Measurements from ENCODE around the gene FAM184B.

The FAM184B gene

GRCh38 chr4:17635056-17635455 lies 146.4 kb downstream of the FAM184B start:
- no peak for DNase-seq (ENCODE audit: low spot score)

GRCh38 chr4:17633600-17633999 lies 147.8 kb downstream of the FAM184B start:
- DNase-seq (ENCODE audit: low spot score): no peak

- no peak for DNase-seq (ENCODE audit: low spot score)
Observed at GRCh38 chr4:17630228-17630627, 151.2 kb downstream of the FAM184B start.

GRCh38 chr4:17624821-17625220 lies 156.6 kb downstream of the FAM184B start:
- DNase-seq (ENCODE audit: low spot score): peak; percentile 44

GRCh38 chr4:17623451-17624001 lies 157.9 kb downstream of the FAM184B start:
- no peak for DNase-seq (ENCODE audit: low spot score)

- DNase-seq (ENCODE audit: low spot score): no peak
Observed at GRCh38 chr4:17619416-17620105, 161.9 kb downstream of the FAM184B start.

GRCh38 chr4:17618926-17619325 lies 162.5 kb downstream of the FAM184B start:
- no peak for DNase-seq (ENCODE audit: low spot score)

GRCh38 chr4:17616283-17616682 lies 165.1 kb downstream of the FAM184B start:
- no peak for DNase-seq (ENCODE audit: low spot score)

GRCh38 chr4:17614416-17615299 lies 166.8 kb downstream of the FAM184B start, which contains the start of gene MED28:
Gene MED28, plus strand, starts transcription at chr4:17614641. Its CDS starts 14 bp downstream, at chr4:17614655.
- DNase-seq (ENCODE audit: low spot score): peak; percentile 91

- DNase-seq (ENCODE audit: low spot score): no peak
Observed at GRCh38 chr4:17613761-17614415, 167.5 kb downstream of the FAM184B start.

GRCh38 chr4:17605236-17605635 lies 176.2 kb downstream of the FAM184B start:
- DNase-seq (ENCODE audit: low spot score): no peak

- no peak for DNase-seq (ENCODE audit: low spot score)
Observed at GRCh38 chr4:17599826-17600225, 181.6 kb downstream of the FAM184B start.

- DNase-seq (ENCODE audit: low spot score): no peak
Observed at GRCh38 chr4:17597517-17597916, 183.9 kb downstream of the FAM184B start.

GRCh38 chr4:17595471-17596005 lies 185.9 kb downstream of the FAM184B start:
- DNase-seq (ENCODE audit: low spot score): no peak

GRCh38 chr4:17589355-17589754 lies 192.1 kb downstream of the FAM184B start:
- no peak for DNase-seq (ENCODE audit: low spot score)

GRCh38 chr4:17587094-17587822 lies 194.2 kb downstream of the FAM184B start:
- peak; percentile 74 for DNase-seq (ENCODE audit: low spot score)

- no peak for DNase-seq (ENCODE audit: low spot score)
Observed at GRCh38 chr4:17584521-17585213, 196.8 kb downstream of the FAM184B start.

- no peak for DNase-seq (ENCODE audit: low spot score)
Observed at GRCh38 chr4:17583941-17584340, 197.5 kb downstream of the FAM184B start.

- DNase-seq (ENCODE audit: low spot score): no peak
Observed at GRCh38 chr4:17583276-17583675, 198.1 kb downstream of the FAM184B start.

GRCh38 chr4:17580969-17581368 lies 200.5 kb downstream of the FAM184B start:
- DNase-seq (ENCODE audit: low spot score): no peak

All from globus pallidus (tissue), 1 donor.